ENCODE data around the gene NR3C1.

DNA sequence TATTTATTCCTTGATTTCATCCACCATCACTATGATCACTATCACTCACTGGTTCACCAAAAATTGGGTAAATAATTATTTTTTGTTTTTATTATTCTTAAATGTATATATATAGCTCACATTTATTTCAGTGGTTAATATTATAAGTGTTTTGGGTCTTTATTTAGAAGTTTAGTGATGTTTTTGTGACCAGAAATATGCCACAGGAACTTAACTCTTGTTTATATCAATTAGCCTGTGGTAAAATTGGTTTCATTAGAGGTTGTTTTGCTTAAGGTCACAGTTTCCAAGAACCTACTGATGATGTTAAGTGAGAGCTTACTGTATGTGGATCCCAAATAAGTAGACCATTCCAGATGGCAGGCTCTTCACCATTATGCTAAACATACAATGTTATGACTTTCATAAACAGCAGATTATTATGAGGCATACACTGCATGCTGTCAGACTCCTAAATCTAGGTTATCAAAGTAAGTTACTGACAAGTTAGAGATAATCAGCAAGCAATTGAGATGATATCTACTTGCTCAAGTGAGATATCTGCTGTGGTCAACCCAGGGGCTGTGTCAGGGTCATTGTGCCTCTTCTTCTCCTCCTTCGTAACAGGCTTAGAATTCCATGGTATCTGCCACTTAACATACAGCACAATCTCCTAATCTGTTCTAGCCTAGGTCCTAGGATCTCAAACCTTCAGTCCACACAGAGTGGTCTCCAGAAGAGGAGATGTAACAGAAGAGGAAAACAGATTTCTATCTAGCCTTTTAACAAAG lies 57.6 kb downstream of the NR3C1 start:
- TF ChIP-seq ZNF547 (CRISPR knock-in tag; IDR thresholded peaks at IDR 0.05), result no peak
- no peak for TF ChIP-seq ZNF367 (CRISPR knock-in tag; IDR thresholded peaks at IDR 0.05; ENCODE audit: borderline replicate concordance)

All from HepG2 (cell line).